Stimulated activated CD4-positive, alpha-beta T cell treated with anti-CD3 and anti-CD28 coated beads, Interleukin-2, amount 100 ng/mL, for 48 hours (primary cell): ENCODE measurements around the gene PFDN1.
"Not testable (repeated sequence)": the region's sequence is repeated elsewhere in the genome, so short reads cannot be mapped to it uniquely, and the experiment has no call there.

Experiments
- DNase-seq, 2 donors: peaks; one replicate each; pipeline ENCODE4 v3.0.0-alpha.2; 2020

PFDN1 gene

GRCh38 chr5:140302786-140303639, at the start of gene PFDN1:
PFDN1 (minus strand) TSS chr5:140303101; CDS start chr5:140303073, 28 bp downstream.
- peak; percentile 83 to 87 for DNase-seq

GRCh38 chr5:140351609-140352334, 48.9 kb upstream of the PFDN1 start:
- peak; percentile 61 to 76 for DNase-seq

GRCh38 chr5:140349244-140349643, 46.3 kb upstream of the PFDN1 start:
- DNase-seq, result no peak

- DNase-seq, result no peak
Measured at GRCh38 chr5:140348104-140348503, 45.2 kb upstream of the PFDN1 start.

- DNase-seq, result no peak
Measured at GRCh38 chr5:140347360-140347759, 44.5 kb upstream of the PFDN1 start.

GRCh38 chr5:140346348-140347221, 43.7 kb upstream of the PFDN1 start, which contains the start of gene HBEGF:
HBEGF (minus strand) TSS chr5:140346603; CDS start chr5:140346328, 275 bp downstream.
- peak; percentile 39 to 46 for DNase-seq

GRCh38 chr5:140345919-140346347, 43.0 kb upstream of the PFDN1 start:
- peak in 1 of 2 donors; percentile 18 for DNase-seq

- DNase-seq, result no peak
Measured at GRCh38 chr5:140344683-140345423, 42.0 kb upstream of the PFDN1 start.

- not testable (repeated sequence) for DNase-seq
Measured at GRCh38 chr5:140343849-140344248, 40.9 kb upstream of the PFDN1 start.

- DNase-seq, result no peak
Measured at GRCh38 chr5:140342896-140343295, 40.0 kb upstream of the PFDN1 start.

- peak in 1 of 2 donors; percentile 18 for DNase-seq
Measured at GRCh38 chr5:140342287-140342686, 39.4 kb upstream of the PFDN1 start.

GRCh38 chr5:140341591-140341990, 38.7 kb upstream of the PFDN1 start:
- no peak for DNase-seq

- no peak for DNase-seq
Measured at GRCh38 chr5:140340605-140341121, 37.8 kb upstream of the PFDN1 start.

- no peak for DNase-seq
Measured at GRCh38 chr5:140339636-140340035, 36.7 kb upstream of the PFDN1 start.

- no peak for DNase-seq
Measured at GRCh38 chr5:140338908-140339307, 36.0 kb upstream of the PFDN1 start.

- no peak for DNase-seq
Measured at GRCh38 chr5:140338336-140338735, 35.4 kb upstream of the PFDN1 start.

GRCh38 chr5:140337880-140338279, 35.0 kb upstream of the PFDN1 start:
- DNase-seq, result no peak

- DNase-seq, result no peak
Measured at GRCh38 chr5:140336388-140336787, 33.5 kb upstream of the PFDN1 start.

- DNase-seq, result no peak
Measured at GRCh38 chr5:140331638-140332037, 28.7 kb upstream of the PFDN1 start.

GRCh38 chr5:140329739-140330481, 27.0 kb upstream of the PFDN1 start:
- no peak for DNase-seq
